Glomerular endothelial cell (primary cell): ENCODE results near the gene RRAGB. TPM values are rescaled to one million over a fixed set of nuclear protein-coding genes. Genes with fewer than 3 reads are reported as not detected.
"Not testable (repeated sequence)": the region's sequence is repeated elsewhere in the genome, so short reads cannot be mapped to it uniquely, and the experiment has no call there.

Experiments
- DNase-seq: peaks from one replicate; pipeline ENCODE4 v3.0.0-alpha.2; 2011; ENCODE audit warnings: low read depth, low spot score; ENCODE audit errors: extremely low read depth
- total RNA-seq: library from RNA; depleted of rRNA; stranded (reverse); fragments of >200 nt; gene quantifications from 2 replicates; pipeline ENCODE4 v1.2.3, GENCODE V29; 2015

The RRAGB gene
- total RNA-seq, 1 donor from 2014 or later = 18.5 TPM

DNA sequence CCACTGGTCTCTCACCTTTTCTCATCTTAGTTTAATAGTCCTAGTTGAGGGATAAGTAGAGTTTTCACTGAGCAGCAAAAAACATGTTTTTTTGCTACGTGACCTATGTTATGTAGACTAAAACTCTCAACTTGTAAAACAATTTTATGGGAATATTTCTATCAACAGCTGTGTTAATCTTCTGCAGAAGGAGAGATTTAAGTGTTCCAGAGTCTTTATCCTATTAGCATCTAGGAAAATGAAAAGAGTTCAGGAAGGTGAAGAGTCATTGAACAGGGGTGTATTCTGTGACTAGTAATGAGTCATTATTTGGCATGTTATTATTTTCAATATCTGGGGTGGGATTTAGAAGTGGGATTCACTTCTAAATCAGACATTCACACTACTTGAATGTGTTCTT lies 41.9 kb downstream of the RRAGB start:
- no peak for DNase-seq

GRCh38 chrX:55767100-55767499 lies 49.6 kb downstream of the RRAGB start:
- no peak for DNase-seq

DNA sequence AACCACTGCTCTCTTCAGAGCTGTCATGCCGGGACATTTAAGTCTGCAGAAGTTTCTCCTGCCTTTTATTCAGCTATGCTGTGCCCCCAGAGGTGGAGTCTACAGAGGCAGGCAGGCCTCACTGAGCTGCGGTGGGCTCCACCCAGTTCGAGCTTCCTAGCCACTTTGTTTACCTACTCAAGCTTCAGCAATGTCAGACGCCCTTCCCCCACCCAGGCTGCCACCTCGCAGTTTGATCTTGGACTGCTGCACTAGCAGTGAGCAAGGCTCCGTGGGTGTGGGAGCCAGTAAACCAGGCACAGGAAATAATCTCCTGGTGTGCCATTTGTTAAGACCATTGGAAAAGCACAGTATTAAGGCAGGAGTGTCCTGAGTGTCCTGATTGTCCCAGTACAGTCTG lies 56.9 kb downstream of the RRAGB start:
- not testable (repeated sequence) for DNase-seq

GRCh38 chrX:55777596-55777995 lies 60.0 kb downstream of the RRAGB start:
- DNase-seq = no peak

- DNase-seq = no peak
These were observed 60.8 kb downstream of the RRAGB start for GRCh38 chrX:55778322-55778721.

GRCh38 chrX:55783723-55784122 lies 66.2 kb downstream of the RRAGB start:
- DNase-seq = no peak

- DNase-seq = no peak
These were observed 69.5 kb downstream of the RRAGB start for GRCh38 chrX:55787063-55787462.

DNA sequence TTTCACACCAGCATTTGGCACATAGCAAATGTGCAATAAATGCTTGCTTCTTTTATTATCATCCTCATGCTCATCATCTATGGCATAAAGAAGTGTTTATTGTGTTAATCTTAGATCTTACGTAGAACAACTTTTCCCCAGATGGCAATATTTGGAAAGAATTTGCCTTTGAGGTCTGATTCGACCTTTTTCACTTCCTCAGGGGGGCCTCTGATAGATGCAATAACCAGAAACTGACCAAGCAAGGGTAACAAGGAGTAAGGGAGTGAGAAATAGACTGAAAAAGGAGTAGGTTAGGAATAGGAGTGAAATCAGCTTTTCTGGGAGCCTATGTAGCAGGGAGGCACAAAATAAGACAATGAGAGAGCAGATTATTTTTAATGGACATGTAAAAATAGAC lies 70.2 kb downstream of the RRAGB start:
- DNase-seq = no peak

- DNase-seq = no peak
These were observed 76.9 kb downstream of the RRAGB start for GRCh38 chrX:55794405-55794804.

DNA sequence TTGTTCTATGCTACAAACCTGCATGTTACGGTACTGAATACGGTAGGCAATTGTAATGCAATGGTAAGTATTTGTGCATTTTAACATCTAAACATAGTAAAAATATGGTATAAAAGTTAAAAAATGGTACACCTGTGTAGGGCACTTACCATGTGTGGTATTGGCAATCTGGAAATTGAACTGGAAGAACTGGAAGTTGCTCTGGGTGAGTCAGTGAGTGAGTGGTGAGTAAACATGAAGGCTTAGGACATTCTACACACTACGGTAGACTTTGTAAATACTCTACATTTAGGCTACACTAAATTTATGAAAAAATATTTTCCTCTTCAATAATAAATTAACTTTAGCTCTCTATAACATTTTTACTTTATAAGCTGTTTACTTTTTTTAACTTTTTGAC lies 78.9 kb downstream of the RRAGB start:
- DNase-seq = no peak

DNA sequence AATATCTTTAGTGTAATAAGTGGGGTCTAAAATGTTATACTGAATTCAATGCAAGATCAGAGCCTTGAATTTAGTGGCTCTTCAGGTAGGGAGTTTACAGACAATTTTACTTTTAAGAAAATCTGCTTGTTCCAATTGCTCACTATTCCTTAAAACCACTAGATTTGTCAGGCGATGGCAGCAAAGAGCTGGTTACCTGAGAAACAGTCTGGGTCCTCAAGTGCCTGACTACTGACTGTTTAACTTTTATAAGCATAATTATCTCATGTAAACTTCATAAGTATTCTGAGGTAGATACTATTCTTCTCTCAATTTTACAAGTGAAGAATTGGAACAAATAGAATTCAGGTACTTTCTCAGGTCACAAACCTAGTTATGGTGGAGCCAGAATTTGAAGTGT lies 84.3 kb downstream of the RRAGB start:
- DNase-seq = no peak

Other genes with a start within 250 kb of the RRAGB start
- 0.92 and 0.93 TPM in 2 replicates for gene USP51, start 227.9 kb upstream of the RRAGB start, total RNA-seq
- gene FOXR2, start 94.3 kb upstream of the RRAGB start, total RNA-seq = not detected in 2 replicates